NOMO-1 (cell line): ENCODE results near the gene TMTC4.

Experiments used
- DNase-seq, 2 experiments: peaks; one replicate each; lab custom pipeline; 2025; ENCODE audit not compliant: unreplicated experiment in 2 of 2; lab: John Stamatoyannopoulos, UW

TMTC4 gene

DNA sequence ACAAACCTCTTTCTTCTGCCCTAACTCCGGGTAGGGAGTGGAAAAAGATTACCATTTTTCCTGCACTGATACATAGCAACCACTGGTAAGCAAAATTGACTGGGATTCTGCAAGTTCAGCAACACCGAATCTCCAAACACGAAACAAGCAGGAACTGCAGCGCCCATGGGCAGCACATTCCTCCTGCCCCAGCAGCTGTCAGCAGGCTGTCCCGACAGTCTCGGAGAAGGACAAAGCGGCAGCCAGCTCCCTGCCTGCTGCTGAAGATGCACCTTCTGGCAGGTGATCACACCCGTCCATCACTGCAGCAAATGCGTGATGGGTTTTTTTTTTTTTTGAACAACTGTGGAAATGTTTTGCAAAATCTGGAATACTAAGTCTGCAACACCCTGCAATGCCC is 6.7 kb downstream of the TMTC4 start:
- no peak for DNase-seq

DNA sequence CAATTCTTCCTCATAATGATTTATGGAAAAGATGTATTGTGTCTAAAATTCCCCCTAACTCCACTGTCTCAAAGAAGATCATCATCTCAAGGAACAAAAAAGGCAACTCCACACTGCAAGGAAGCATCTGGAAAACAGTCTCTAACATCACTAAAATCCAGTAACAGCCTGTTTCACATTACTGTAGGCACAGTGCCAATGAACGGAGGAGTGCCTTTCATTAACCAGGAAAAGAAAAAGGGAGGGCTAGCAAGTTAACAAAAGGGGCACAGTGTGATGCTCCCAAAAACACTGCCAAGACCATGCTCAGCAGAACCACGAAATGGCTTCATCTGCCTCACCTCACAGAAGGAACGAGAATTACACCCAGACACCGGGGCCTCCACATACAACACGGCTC is 8.5 kb downstream of the TMTC4 start:
- DNase-seq, result no peak

DNA sequence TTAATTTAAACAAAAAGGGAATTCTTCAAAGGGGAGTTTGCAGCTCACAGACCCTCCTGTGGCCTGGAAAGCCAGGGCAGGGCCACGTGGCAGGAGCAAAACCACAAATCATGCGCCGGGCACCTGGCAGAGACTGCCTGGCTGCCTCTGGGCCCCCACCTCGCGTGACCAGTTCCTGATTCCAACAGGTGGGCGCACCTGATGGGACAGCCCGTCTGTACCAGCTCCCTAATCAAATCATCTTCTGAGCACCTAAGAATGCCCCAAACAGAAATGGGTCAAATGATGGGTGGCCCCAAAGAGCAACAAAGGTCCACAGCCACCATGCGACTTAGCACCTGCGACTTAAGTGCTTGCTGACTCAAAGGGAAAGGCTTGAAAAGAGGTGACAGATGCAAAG is 9.2 kb downstream of the TMTC4 start:
- DNase-seq, result no peak

DNA sequence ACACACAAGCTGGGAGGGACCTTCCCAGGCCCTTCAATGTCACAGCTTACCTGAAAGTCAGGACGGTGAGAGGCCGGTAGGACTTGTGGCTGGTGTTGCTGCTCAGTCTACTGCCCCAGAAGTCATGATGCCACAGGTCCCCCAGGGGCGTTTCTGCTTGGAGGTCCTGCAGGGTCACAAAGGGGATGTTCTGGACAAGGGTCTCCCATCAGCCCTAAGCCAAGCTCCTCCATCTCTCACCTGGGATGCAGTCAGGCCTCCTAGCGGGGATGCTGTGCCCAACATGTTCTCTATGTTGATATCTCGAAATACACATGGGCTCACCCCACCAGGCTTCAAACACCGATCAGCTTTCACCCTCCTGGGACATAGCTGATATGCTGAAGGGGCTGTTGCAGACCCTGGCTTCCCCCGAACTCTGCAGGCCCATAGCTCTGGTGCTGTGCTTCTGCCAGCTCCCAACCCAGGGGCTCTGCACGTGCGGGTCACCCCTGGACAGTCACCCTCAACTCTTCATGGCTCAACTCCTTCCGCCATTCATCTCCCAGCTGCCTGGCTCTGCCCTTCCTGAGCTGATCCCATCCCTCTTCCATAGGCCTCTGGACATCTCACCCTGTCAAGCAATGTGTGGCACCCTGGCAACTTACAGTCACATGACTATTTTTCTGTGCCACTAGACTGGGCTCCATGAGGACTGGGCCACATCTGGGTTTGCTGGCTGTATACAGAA is 10.3 kb downstream of the TMTC4 start:
- no peak for DNase-seq

DNA sequence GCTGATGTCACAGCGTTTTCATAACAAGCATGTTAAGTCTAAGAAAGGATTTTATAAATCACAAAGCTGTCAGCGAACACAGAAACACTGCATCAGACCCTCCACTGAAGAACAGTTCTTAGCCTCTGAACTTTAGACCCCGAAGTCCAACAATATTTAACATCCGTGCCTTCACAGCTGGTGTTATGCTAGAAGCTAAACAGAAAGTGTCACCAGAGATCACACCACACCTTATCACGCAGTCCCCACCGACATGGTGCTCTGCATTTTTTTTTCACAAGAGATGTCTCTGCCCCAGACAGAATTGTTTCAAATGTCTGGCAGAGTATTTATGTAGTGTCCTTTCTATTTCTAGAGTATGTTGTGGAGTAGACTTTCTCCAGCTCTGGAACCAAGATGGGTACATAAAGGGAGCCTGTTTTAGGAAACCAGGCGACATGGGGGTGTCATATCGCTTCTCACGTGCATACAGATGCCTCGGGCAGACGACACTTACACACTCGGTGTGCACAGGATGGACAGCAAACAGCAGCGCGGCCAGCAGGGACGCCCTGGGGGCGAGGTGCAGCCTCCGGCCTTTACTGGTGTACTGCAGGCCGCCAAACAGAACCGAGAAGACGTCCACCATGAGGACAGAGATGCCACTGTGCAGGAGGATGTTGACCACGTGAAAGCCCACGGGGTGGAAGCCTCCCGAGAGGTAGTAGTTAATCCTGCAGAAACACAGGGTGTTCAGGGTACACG is 12.0 kb downstream of the TMTC4 start:
- no peak for DNase-seq

DNA sequence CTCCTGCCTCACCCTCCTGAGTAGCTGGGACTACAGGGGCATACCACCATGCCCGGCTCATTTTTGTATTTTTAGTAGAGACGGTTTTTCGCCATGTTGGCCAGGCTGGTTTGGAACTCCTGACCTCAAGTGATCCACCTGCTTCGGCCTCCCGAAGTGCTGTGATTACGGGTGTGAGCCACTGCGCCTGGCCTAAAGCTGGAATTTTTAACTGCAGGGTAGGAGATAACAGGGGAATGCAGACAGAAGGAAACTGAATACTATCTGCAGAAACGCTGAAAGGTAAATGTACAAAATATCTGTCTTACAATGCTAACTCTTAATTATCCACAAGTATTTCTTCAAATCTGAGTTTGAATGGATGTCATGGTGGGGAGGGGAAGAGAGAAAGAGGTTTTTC is 13.8 kb downstream of the TMTC4 start:
- no peak for DNase-seq

DNA sequence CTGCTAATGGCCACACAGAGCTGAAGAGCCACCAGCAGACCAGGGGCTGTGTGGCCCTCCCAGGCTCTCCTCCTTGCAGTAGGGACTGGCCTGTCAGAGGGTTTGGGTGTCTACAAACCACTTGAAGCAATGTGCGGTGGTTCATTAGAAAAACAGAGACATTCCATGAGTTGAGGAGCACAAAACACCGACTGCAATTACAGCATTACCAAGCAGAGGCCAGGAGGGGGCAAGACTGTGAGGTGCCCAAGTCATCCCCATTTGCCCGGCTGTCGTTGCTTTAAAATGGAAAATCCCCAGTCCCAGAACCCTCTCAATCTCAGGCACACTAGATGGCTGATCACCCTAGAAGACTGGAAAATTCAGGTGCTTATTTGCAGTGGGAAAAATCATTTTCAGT is 15.0 kb downstream of the TMTC4 start:
- no peak for DNase-seq

DNA sequence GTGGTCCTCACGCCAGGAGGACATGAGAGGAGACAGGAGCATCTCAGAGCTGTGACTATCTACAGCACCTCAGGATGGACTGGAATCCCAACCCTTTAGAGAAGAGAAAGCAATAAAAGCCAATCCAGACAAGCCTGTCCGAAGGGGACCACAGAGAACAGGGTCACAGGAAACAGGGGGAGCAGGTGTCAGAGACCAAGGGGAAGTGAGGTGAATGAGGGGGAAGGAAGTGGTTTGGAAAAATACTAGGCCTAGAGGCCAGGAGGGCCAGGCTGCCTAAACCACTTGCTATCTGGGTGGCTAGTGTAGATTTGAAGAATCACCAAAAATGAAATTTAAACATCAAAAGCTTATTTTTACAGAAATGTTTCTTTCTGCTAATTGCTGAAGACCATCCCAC is 16.2 kb downstream of the TMTC4 start:
- no peak for DNase-seq

DNA sequence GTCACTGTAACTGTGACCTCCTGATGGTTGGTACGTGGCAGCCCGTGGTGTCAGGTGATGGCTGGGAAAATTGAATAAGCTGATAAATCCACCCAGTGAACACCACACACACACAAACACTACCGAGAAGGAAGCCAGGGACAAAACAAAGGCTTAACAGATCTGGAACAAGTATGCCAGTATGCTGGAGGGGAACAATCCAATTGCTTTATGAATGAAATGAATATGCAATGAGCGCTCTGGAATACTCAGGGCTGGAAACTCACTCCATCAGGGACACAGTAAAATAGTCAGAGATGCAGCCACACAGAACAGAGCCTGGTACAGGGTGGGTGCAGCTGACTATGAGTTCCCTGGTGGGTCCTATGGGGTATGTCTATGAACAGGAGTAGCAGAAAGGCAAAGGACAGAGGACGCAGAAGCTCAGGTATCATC is 16.7 kb downstream of the TMTC4 start:
- no peak for DNase-seq

DNA sequence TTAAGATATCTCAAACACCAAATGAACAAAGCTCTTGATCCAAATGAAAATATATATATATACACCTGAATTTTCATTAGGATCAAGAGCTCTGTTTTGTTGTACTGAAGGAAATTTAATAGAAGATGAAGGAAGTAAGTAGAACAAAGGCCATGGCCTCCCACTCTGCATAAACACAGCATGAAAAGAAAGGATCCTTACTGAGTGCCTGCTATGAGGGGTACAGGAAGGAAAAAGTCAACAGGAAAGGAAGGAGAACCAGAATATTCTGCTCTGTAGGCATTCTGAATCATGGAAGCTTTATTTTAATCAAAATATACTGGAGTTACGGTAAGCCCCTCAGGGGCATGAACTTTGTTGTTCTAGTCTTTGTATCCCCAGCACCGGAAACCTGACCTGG is 22.1 kb downstream of the TMTC4 start:
- DNase-seq, result no peak

DNA sequence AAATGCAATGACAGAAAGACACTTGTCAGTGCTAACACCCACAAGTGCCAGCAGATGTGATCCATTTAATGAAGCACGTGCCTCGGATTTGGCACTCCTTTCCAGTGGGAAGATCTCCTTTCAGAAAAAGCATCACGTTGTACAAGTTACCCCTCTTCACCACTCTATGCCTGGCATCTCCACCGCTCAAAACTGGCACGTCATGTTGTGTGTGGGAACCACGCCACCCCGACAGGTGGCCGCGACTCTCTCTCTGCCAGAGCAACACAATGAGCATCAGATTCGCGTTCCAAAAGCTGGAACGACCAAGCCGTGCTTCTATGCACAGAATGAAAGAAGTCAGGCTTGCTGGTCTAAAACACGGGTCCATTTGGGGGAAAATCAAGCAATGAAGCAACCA is 24.3 kb downstream of the TMTC4 start:
- DNase-seq, result no peak

DNA sequence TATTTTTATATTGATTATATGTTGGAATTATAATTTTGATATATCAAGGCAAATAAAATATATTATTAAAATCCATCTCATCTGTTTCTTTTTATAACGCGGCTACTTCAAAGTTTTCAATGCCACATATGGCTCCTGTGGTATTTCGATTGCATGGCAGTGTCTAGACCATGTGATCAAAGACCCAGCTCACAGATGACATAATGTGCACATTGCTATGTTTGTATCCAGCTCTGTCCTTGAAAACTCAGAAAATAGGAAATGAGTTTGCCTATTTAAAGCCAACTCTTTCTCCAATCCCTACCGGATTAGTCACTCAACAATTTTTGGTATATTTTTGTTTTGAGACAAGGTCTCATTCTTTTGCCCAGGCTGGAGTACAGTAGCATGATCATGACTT is 26.2 kb downstream of the TMTC4 start:
- no peak for DNase-seq

DNA sequence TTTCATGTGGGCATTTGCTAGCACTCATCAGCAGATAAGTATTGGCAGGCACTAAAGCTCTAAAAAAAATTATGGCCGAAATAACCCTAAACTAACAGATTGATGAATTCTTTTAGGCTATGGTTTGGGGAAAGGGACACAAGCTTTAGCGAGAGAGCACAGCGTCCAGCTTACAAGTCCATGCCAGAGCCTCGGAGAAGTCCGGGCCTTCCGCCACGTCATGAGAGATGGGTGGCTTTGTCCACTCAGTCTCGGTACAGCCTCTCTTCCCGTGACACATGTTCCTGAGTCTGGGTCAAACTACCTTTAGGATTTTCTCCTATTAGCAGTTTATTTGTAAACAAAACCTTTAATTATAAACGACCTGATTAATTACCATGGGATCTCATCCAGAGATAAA is 27.7 kb downstream of the TMTC4 start:
- DNase-seq, result no peak

DNA sequence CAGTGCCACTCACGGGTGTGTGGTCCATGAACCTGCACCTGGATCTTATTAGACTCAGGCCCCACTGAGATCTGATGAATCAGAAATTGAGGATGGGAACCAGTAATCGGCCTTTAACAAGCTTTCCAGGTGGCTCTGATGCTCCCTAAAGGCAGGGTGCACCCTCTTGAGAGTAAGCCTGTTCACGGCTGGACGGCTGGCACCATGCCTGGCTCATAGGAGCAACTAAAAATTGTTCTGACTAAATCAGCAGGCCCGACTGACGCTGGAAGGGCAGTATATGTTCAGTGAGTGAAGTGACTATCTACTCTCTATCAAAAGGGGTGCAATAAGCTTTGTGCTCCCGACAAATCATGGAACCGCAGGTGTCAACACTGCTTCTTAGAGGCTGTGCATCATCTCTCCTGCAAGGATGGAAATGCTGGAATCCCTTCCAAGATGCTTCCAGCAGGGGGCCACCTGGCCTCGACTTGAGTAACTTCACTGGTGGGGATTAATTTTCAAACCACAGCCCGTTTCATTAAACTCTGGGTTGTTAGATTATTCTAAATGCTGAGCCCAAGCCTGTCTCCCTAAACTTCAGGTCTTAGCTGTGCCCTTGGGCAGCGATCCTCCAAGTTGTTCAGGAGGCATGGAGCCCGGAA is 28.4 kb downstream of the TMTC4 start:
- no peak for DNase-seq

DNA sequence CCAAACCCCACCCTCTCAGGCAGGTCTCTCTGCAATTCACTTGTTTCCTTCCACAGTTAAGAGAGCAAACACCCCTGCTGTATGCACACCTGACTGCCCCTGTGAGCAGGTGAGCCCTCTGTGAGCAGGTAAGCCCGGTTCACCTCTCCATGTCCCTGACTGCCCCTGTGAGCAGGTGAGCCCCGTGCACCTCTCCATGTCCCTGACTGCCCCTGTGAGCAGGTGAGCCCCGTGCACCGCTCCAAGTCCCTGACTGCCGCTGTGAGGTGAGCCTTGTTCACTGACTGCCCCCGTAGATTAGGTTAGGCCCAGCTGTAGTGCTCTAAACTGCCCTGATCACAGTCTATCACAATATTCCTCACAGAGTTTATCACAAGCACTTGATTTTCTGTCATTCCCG is 29.2 kb downstream of the TMTC4 start:
- DNase-seq, result no peak

DNA sequence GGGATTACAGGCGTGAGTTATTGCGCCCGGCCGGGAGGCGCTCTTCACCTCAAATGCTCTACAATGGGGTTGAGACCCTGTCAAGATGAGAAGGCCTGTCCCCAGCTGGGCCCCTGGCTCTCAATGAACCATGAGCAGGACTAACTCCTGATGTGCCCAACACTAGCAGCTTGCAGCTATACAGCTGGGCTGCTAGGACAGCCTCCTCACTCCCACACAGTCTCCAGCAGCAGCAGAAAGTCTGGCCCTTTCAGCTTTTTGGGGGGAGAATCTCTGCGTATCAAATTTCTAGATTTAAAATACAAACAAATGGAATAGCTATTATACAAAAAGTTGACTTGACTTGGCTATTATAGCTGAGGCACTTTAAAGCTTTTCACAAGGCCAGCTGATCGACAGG is 30.2 kb downstream of the TMTC4 start:
- no peak for DNase-seq

DNA sequence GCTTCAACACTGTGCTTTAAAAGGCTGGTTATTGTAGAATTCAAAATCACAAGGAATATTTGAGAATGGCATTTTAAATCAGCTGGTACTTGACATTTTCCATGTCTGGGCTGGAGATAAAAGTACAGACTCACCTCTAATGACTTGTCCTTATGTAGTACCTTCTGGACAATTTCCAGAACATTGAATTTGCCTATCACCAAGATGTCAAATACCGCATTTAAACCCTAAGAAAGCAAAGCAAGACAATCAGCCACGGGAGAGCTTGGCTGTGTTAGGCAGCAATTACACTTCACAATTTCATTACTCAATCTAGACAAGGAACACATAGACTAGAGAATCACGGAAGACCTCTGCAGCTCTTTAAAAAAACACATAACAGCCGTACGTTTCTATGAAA is 36.8 kb downstream of the TMTC4 start:
- no peak for DNase-seq

DNA sequence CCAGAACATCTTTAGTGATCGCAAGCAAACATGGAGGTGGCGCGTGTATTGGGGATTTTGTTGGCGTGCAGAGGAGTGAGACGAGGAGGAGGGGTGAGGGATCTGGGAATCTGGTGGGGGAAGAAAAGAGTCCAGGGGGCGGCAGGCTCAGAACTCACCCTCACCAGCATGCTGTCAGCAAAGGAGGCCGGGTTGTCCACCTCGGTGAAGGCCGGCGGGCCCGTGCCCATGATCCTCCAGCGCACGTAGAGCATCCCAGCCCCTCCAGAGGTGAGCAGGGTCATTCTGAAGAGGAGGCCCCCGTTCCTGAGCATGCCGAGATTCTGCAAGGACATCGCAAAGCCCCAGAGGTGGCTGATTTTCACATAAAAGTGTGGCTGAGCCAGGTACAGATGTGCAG is 37.2 kb downstream of the TMTC4 start:
- no peak for DNase-seq

DNA sequence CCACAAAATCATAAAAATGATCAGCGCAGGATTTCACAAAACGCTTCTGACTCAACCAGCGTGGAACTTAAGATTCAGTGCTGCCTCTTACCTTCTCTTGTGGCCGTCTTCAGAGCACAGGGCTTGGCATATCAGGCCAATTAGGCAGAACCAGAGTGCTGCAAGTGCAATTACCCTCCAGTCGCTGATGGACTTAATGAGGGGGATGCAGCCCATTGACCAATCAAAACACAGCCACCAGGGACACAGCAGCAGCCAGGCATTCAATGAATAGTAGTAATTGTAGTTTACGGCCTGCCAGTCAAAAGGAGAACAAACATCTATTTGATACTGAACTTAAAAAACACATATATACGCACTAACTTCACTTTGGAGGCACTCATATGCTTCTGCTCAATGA is 38.2 kb downstream of the TMTC4 start:
- no peak for DNase-seq

DNA sequence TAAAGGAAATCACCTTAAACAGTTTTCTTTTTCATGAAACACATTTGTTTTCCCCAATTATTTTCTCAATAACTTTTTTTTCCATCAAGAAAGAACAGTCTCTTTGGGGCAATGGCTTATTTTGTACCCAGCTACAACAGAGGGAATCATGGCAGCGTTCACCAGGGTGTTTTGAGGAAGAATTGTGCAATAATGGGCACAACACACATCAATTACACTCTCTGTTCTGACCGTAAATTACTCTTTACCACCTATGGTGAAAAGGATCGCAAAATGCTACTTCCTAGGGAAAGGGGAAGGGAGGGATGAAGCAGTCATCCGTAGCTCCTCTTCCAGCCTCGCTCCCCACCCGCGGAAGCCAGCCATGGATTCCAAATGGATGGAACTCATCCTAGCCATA is 38.6 kb downstream of the TMTC4 start:
- no peak for DNase-seq

DNA sequence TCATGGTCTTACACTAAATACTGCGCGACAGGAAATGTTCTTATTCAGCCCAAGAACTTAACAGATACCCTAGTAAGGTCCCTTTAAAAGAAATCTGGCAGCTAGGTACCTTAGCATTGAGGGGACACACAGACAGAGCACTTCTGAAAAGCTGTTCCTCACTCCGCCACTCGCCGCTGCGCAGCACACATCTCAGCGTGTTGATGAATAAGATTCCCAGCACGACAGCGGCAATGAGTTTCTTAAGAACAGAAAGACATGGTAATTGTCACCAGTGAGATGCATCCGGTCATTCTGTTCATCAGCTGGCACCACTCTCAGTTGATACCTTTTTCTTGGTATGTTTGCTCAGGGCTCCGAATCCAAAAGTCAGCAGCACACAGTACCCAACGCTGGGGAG is 39.9 kb downstream of the TMTC4 start:
- DNase-seq, result no peak

DNA sequence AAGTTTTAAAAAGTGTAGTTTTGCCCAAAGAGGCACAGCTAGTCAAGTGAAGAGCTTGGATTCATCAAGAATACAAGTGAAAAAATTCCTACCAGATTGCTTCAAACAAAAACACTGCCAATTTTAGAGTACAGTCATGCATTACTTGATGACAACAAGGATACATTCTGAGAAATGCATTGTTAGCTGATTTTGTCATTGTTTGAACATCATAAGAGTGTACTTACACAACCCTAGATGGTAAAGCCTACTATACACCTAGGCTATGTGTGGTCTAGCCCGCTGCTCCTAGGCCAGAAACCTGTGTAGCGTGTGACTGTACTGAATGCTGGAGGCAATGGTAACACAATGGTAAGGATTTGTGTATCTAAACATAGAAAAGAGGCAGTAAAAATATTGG is 41.1 kb downstream of the TMTC4 start:
- no peak for DNase-seq
